Ovary (tissue), 10 donors: Measurements from ENCODE around the gene ZNF8. TPM values are rescaled to one million over a fixed set of nuclear protein-coding genes. Genes with fewer than 3 reads are reported as not detected.

Experiments
- DNase-seq, 5 donors: peaks; one replicate each; pipeline ENCODE4 v3.0.0-alpha.2; 2019 to 2020
- H3K27ac ChIP-seq, 2 donors: fragments of 200-600 bp; one replicate each; pipeline versions ENCODE4 v1.5.1 to v1.8.0; 2019 to 2022
- H3K27me3 ChIP-seq: fragments of 200-600 bp; one replicate; pipeline ENCODE4 v1.8.0; 2022
- H3K36me3 ChIP-seq: fragments of 200-600 bp; sonication (generic); one replicate; pipeline ENCODE4 v1.5.1; 2019
- H3K4me1 ChIP-seq: one replicate; pipeline ENCODE4 v1.8.1; 2013; ENCODE audit warnings: mild to moderate bottlenecking, moderate library complexity; ENCODE audit not compliant: insufficient read depth
- H3K4me3 ChIP-seq: fragments of 200-600 bp; sonication (generic); one replicate; pipeline ENCODE4 v1.5.1; 2017
- H3K9me3 ChIP-seq, 2 donors: fragments of 200-600 bp in 1 of 2; sonication (generic) in 1 of 2; one replicate each; pipeline versions ENCODE4 v1.5.1 to v1.8.1; 2013 to 2019; ENCODE audit warnings: mild to moderate bottlenecking in 1 of 2, moderate library complexity in 1 of 2
- EP300 ChIP-seq: sonication (generic); formaldehyde crosslinking; IDR thresholded peaks from one replicate; pipeline ENCODE4 v1.6.1; 2017; ENCODE audit warnings: antibody characterized with exemption
- POLR2A ChIP-seq: fragments of 450-650 bp; IDR thresholded peaks from one replicate; pipeline ENCODE4 v1.6.1; 2017; ENCODE audit warnings: antibody characterized with exemption, mild to moderate bottlenecking, moderate library complexity
- WGBS, 3 donors: extraction: QIAGEN DNeasy Blood & Tissue Kit in 1 of 3; methylation state at CpG; one replicate each; pipeline versions ENCODE4 v1.1.5 to v1.1.7; 2013 to 2017; 5-methylcytosine and 5-hydroxymethylcytosine counted together
- intact Hi-C, 4 donors: fragments of 100-400 bp; cut with DNase I; formaldehyde crosslinking; loops; one replicate each; pipeline versions ENCODE4 v1.11.0 to v1.15.1; 2022 to 2023
- long read RNA-seq, 3 donors: library from polyadenylated mRNA in 2 of 3; unstranded in 2 of 3; transcript quantifications; one replicate each; pipeline ENCODE4 v2.0.0 and lab custom pipeline, GENCODE V29; 2021 to 2026
- polyA plus RNA-seq, 2 donors: library from polyadenylated mRNA; stranded (reverse); fragments of 200-250 nt in 1 of 2; fragments of 350-450 nt in 1 of 2; fragmentation: Illumina TruSeq in 1 of 2; extraction: RNeasy Lipid Tissue Mini Kit (QIAGEN cat#74804) in 1 of 2; gene quantifications; one replicate each; pipeline ENCODE4 v1.2.3, GENCODE V29; 2013 to 2014
- total RNA-seq, 7 donors: library from RNA; depleted of rRNA in 2 of 7; stranded (reverse); fragments of >200 nt in 2 of 7; fragmentation: NEBNext Ultra II Directional in 3 of 7; extraction: Animal tissue kit (Norgen Biotek cat#: 25700) in 3 of 7; gene quantifications; one replicate each; pipeline versions ENCODE4 v1.1.0 to v1.2.4, GENCODE V29; 2016 to 2023
- TF ChIP-seq, protein P1 (sequence below), 3 donors: fragments of 450-650 bp in 2 of 3; fragments of 200-600 bp in 1 of 3; IDR thresholded peaks; one replicate each; pipeline versions ENCODE4 v1.5.1 to v1.8.0; 2016 to 2022; ENCODE audit warnings: antibody characterized with exemption in 3 of 3, mild to moderate bottlenecking in 1 of 3
- donor health status: DM: no; HTN: no; CAD: no; lungs with moderate emphysema.
- donor health status: DM: no; HTN: no; CAD: no.
- donor health status: Bipolar disorder and iron deficiency.
- donor health status: DM: yes; HTN: yes; CAD: no.
- donor health status: DM: no; HTN: no; CAD: no.
- donor health status: DM: yes; HTN: yes; CAD: no.

The ZNF8 gene
- total RNA-seq (10 to 100 TPM in 1 of 7 donors, 1 to 10 TPM in 6; 4.8 to 10.6 (median 8.0) TPM), polyA plus RNA-seq (1 to 10 TPM; 2.7 to 4.2 TPM)
- long read RNA-seq, donor 1, full-length matches to known transcripts = 17 of 17 reads
- long read RNA-seq, donor 1, partial matches to known transcripts = 0 of 17 reads
- long read RNA-seq, donor 1, other reads (novel, unspliced or antisense) = 0 of 17 reads
- long read RNA-seq, donor 2, full-length matches to known transcripts = 4 of 4 reads
- long read RNA-seq, donor 2, partial matches to known transcripts = 0 of 4 reads
- long read RNA-seq, donor 2, other reads (novel, unspliced or antisense) = 0 of 4 reads
- long read RNA-seq, donor 3, full-length matches to known transcripts = 1 of 1 reads
- long read RNA-seq, donor 3, partial matches to known transcripts = 0 of 1 reads
- long read RNA-seq, donor 3, other reads (novel, unspliced or antisense) = 0 of 1 reads

DNA sequence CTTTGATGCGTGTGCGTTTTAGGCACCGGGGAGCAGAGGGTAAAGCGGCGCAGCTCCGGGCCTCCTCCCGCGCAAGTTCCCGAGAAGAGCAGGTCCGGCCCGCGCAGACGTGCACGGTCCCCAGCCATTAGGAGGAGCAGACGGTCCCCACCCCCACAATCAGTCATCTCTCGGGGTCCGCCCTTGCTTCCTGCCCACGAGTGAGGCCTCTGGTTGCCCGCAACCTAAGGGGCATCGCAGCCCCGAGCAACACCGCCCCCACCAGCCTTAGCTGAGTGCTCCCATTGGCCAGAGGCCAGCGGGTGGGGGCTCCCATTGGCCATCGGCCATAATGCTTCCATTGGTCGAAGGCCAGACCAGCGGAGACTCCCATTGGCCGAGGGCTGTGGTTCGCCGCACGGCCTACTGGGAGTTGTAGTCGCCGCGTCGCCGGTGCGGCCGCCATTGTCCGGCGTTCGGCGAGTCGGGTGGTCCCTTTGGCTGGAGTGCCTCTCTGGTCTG, at the start of gene ZNF8:
Gene ZNF8, plus strand, starts transcription at position 415 of the 501 bp plus-strand sequence. CDS start 127 bp downstream, outside the sequence.
- Histone ChIP-seq H3K27me3 (no peaks in the 10 kb centered on the region), H3K36me3 (no peaks in the 10 kb centered on the region), H3K27ac (peak within 1 kb of the TSS; percentile 46 to 69), H3K4me1 (no peaks in the 10 kb centered on the region), H3K4me3 (peak within 1 kb of the TSS; percentile 76), H3K9me3 (peaks cover 0 to 9% of the 10 kb centered on the region in 2 donors)
- intact Hi-C loops = loop anchor here in 1 of 4 donors (10.0 kb wide), 1 partner anchor 94 kb away; the partner anchor contains the start of gene ZNF274
- 0 to 1% (median 0%) methylated on average over 31 to 42 of the region's 42 CpGs for WGBS, 3 donors
- TF ChIP-seq, protein P1, sequence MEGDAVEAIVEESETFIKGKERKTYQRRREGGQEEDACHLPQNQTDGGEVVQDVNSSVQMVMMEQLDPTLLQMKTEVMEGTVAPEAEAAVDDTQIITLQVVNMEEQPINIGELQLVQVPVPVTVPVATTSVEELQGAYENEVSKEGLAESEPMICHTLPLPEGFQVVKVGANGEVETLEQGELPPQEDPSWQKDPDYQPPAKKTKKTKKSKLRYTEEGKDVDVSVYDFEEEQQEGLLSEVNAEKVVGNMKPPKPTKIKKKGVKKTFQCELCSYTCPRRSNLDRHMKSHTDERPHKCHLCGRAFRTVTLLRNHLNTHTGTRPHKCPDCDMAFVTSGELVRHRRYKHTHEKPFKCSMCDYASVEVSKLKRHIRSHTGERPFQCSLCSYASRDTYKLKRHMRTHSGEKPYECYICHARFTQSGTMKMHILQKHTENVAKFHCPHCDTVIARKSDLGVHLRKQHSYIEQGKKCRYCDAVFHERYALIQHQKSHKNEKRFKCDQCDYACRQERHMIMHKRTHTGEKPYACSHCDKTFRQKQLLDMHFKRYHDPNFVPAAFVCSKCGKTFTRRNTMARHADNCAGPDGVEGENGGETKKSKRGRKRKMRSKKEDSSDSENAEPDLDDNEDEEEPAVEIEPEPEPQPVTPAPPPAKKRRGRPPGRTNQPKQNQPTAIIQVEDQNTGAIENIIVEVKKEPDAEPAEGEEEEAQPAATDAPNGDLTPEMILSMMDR (IDR thresholded peaks at IDR 0.05) = peak in 1 of 3 donors; percentile 5
- TF ChIP-seq EP300 (no peak), POLR2A (peak; percentile 55)
- peak; percentile 96 to 99 (median 98) for DNase-seq

GRCh38 chr19:58229255-58229639, 49.5 kb upstream of the ZNF8 start:
- Histone ChIP-seq H3K27me3 (no peaks in the 10 kb centered on the region), H3K4me1 (peaks cover 8% of the 10 kb centered on the region), H3K36me3 (no peaks in the 10 kb centered on the region), H3K27ac (no peak overlapping the region), H3K4me3 (peak overlapping the region; percentile 85), H3K9me3 (peaks cover 0 to 34% of the 10 kb centered on the region in 2 donors)
- intact Hi-C loops = no loop called here
- DNase-seq = no peak
- TF ChIP-seq, protein P1 (IDR thresholded peaks at IDR 0.05) = no peak
- no peak for TF ChIP-seq POLR2A
- TF ChIP-seq EP300 = no peak
- 5 to 12% (median 11%) methylated on average over 10 to 13 of the region's 13 CpGs for WGBS, 3 donors

GRCh38 chr19:58237324-58237723, 41.4 kb upstream of the ZNF8 start:
- TF ChIP-seq, protein P1 (IDR thresholded peaks at IDR 0.05) = no peak
- no peak for TF ChIP-seq POLR2A
- no peak for TF ChIP-seq EP300
- WGBS, 3 donors = 93 to 100% (median 99%) methylated on average over 10 of the region's 10 CpGs
- Histone ChIP-seq H3K27me3 (no peaks in the 10 kb centered on the region), H3K4me1 (no peaks in the 10 kb centered on the region), H3K27ac (no peak overlapping the region), H3K36me3 (peaks cover 3% of the 10 kb centered on the region), H3K4me3 (no peak overlapping the region), H3K9me3 (peaks cover 10 to 82% of the 10 kb centered on the region in 2 donors)
- intact Hi-C loops = no loop called here
- no peak for DNase-seq

- no peaks in the 10 kb centered on the region for H3K4me1 ChIP-seq
- H3K27ac ChIP-seq = no peak overlapping the region
- TF ChIP-seq, protein P1 (IDR thresholded peaks at IDR 0.05) = no peak
- no peak for TF ChIP-seq POLR2A
- no peak for TF ChIP-seq EP300
- no peak overlapping the region for H3K4me3 ChIP-seq
- WGBS, 3 donors = 96 to 98% (median 97%) methylated on average over 6 of the region's 6 CpGs
- peaks cover 21% of the 10 kb centered on the region for H3K36me3 ChIP-seq
- H3K27me3 ChIP-seq = no peaks in the 10 kb centered on the region
- H3K9me3 ChIP-seq = peaks cover 24 to 90% of the 10 kb centered on the region in 2 donors
- intact Hi-C loops = no loop called here
- DNase-seq = no peak
Observed at GRCh38 chr19:58243351-58243750, 35.4 kb upstream of the ZNF8 start.
